Breast epithelium (tissue), 3 donors: ENCODE measurements around the gene TMEM141.
"Not testable (repeated sequence)": the region's sequence is repeated elsewhere in the genome, so short reads cannot be mapped to it uniquely, and the experiment has no call there.

ENCODE experiments used
- POLR2A ChIP-seq: fragments of 450-650 bp; IDR thresholded peaks from one replicate; pipeline ENCODE4 v1.6.1; 2016; ENCODE audit warnings: antibody characterized with exemption, mild to moderate bottlenecking, moderate library complexity
- POLR2AphosphoS5 ChIP-seq, 3 donors: sonication (generic); formaldehyde crosslinking; IDR thresholded peaks; one replicate each; pipeline ENCODE4 v1.6.1; 2017; ENCODE audit warnings: antibody characterized with exemption in 3 of 3
- TF ChIP-seq, protein P1 (sequence below), 3 donors: fragments of 450-650 bp; IDR thresholded peaks; one replicate each; pipeline ENCODE4 v1.5.1; 2016 to 2017; ENCODE audit warnings: antibody characterized with exemption in 3 of 3, mild to moderate bottlenecking in 3 of 3, moderate library complexity in 3 of 3

DNA sequence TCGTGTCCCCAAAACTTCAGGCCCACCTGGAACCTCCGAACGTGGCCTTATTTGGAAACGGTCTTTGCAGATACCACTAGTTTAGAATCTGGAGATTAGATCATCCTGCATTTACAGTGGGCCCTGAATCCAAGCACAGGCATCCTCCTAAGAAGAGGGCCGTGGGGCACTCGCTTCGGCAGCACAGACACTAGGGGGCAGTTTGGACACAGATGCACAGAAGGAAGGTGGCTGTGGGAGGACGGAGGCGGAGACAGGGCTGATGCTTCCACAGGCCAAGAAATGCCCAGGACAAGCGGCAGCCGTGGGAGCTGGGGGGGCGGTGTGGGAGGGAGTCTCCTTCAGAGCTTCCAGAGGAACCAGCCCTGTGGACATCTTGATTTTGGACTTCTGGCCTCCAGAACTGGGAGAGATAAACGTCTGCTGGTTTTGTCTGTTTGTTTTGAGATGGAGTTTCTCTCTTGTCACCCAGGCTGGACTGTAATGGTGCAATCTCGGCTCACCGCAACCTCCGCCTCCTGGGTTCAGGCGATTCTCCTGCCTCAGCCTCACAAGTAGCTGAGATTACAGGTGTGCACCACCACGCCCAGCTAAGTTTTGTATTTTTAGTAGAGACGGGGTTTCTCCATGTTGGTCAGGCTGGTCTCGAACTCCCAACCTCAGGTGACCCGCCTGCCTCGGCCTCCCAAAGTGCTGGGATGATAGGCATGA lies 30.2 kb upstream of the TMEM141 start:
- not testable (repeated sequence) for TF ChIP-seq POLR2A; POLR2AphosphoS5 (IDR thresholded peaks at IDR 0.05)
- TF ChIP-seq, protein P1, sequence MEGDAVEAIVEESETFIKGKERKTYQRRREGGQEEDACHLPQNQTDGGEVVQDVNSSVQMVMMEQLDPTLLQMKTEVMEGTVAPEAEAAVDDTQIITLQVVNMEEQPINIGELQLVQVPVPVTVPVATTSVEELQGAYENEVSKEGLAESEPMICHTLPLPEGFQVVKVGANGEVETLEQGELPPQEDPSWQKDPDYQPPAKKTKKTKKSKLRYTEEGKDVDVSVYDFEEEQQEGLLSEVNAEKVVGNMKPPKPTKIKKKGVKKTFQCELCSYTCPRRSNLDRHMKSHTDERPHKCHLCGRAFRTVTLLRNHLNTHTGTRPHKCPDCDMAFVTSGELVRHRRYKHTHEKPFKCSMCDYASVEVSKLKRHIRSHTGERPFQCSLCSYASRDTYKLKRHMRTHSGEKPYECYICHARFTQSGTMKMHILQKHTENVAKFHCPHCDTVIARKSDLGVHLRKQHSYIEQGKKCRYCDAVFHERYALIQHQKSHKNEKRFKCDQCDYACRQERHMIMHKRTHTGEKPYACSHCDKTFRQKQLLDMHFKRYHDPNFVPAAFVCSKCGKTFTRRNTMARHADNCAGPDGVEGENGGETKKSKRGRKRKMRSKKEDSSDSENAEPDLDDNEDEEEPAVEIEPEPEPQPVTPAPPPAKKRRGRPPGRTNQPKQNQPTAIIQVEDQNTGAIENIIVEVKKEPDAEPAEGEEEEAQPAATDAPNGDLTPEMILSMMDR (IDR thresholded peaks at IDR 0.05) = not testable (repeated sequence)
